Measurements from ENCODE around the gene TBX10. TPM values are rescaled to one million over a fixed set of nuclear protein-coding genes. Genes with fewer than 3 reads are reported as not detected.
"Not testable (repeated sequence)": the region's sequence is repeated elsewhere in the genome, so short reads cannot be mapped to it uniquely, and the experiment has no call there.

The TBX10 gene
- total RNA-seq, 1 donor from 2014 or later = 0.14 TPM

- peak; percentile 93 for TF ChIP-seq CTCF (IDR thresholded peaks at IDR 0.05; ENCODE audit: borderline replicate concordance)
- intact Hi-C loops (cut with micrococcal nuclease) = no loop called here
- peak; percentile 84 for DNase-seq
- Histone ChIP-seq H3K4me1 (peaks cover 45% of the 10 kb centered on the region), H3K27me3 (ENCODE audit: low read depth) (peaks cover 5% of the 10 kb centered on the region), H3K9me3 (replicated peaks) (no peaks in the 10 kb centered on the region), H3K4me3 (peak within 1 kb of the TSS; percentile 74), H3K36me3 (no peaks in the 10 kb centered on the region), H3K27ac (replicated peaks) (peak within 1 kb of the TSS; percentile 99)
Observed at GRCh38 chr11:67629386-67630227, 10.0 kb downstream of the TBX10 start, which contains the start of gene NUDT8. NUDT8 (minus strand) TSS chr11:67629937; CDS start chr11:67629911, 26 bp downstream.

GRCh38 chr11:67628710-67629385 is 10.7 kb downstream of the TBX10 start:
- Histone ChIP-seq H3K4me3 (peak overlapping the region; percentile 74), H3K27me3 (ENCODE audit: low read depth) (no peaks in the 10 kb centered on the region), H3K27ac (replicated peaks) (peak overlapping the region; percentile 99), H3K36me3 (no peaks in the 10 kb centered on the region), H3K9me3 (replicated peaks) (no peaks in the 10 kb centered on the region), H3K4me1 (peaks cover 45% of the 10 kb centered on the region)
- no peak for DNase-seq
- intact Hi-C loops (cut with micrococcal nuclease) = no loop called here
- TF ChIP-seq CTCF (IDR thresholded peaks at IDR 0.05; ENCODE audit: borderline replicate concordance) = no peak

- peaks cover 45% of the 10 kb centered on the region for H3K4me1 ChIP-seq
- H3K36me3 ChIP-seq = no peaks in the 10 kb centered on the region
- no peaks in the 10 kb centered on the region for H3K9me3 ChIP-seq (replicated peaks)
- TF ChIP-seq CTCF (IDR thresholded peaks at IDR 0.05; ENCODE audit: borderline replicate concordance) = no peak
- H3K27ac ChIP-seq (replicated peaks) = peak overlapping the region; percentile 99
- no peaks in the 10 kb centered on the region for H3K27me3 ChIP-seq (ENCODE audit: low read depth)
- peak overlapping the region; percentile 74 for H3K4me3 ChIP-seq
- DNase-seq = no peak
- intact Hi-C loops (cut with micrococcal nuclease) = no loop called here
Observed at GRCh38 chr11:67627812-67628624, 11.5 kb downstream of the TBX10 start.

- Histone ChIP-seq H3K27me3 (ENCODE audit: low read depth) (no peaks in the 10 kb centered on the region), H3K9me3 (replicated peaks) (no peaks in the 10 kb centered on the region), H3K4me1 (peaks cover 42% of the 10 kb centered on the region), H3K36me3 (no peaks in the 10 kb centered on the region), H3K4me3 (no peak overlapping the region), H3K27ac (replicated peaks) (peak overlapping the region; percentile 99)
- TF ChIP-seq CTCF (IDR thresholded peaks at IDR 0.05; ENCODE audit: borderline replicate concordance) = no peak
- intact Hi-C loops (cut with micrococcal nuclease) = no loop called here
- DNase-seq = no peak
Observed at GRCh38 chr11:67627441-67627811, 12.1 kb downstream of the TBX10 start.

GRCh38 chr11:67626970-67627369 is 12.6 kb downstream of the TBX10 start:
- H3K27ac ChIP-seq (replicated peaks) = peak overlapping the region; percentile 99
- no peaks in the 10 kb centered on the region for H3K36me3 ChIP-seq
- H3K9me3 ChIP-seq (replicated peaks) = no peaks in the 10 kb centered on the region
- intact Hi-C loops (cut with micrococcal nuclease) = no loop called here
- peaks cover 38% of the 10 kb centered on the region for H3K4me1 ChIP-seq
- H3K27me3 ChIP-seq (ENCODE audit: low read depth) = no peaks in the 10 kb centered on the region
- DNase-seq = no peak
- no peak for TF ChIP-seq CTCF (IDR thresholded peaks at IDR 0.05; ENCODE audit: borderline replicate concordance)
- H3K4me3 ChIP-seq = no peak overlapping the region

- intact Hi-C loops (cut with micrococcal nuclease); DNase-seq; H3K4me3 ChIP-seq: not testable (repeated sequence)
Observed at GRCh38 chr11:67626131-67626833, 13.3 kb downstream of the TBX10 start.

GRCh38 chr11:67623795-67624194 is 15.8 kb downstream of the TBX10 start:
- H3K4me3 ChIP-seq; H3K27me3 ChIP-seq (ENCODE audit: low read depth); H3K36me3 ChIP-seq; H3K27ac ChIP-seq (replicated peaks); DNase-seq; H3K9me3 ChIP-seq (replicated peaks); intact Hi-C loops (cut with micrococcal nuclease): not testable (repeated sequence)
- H3K4me1 ChIP-seq = peaks cover 12% of the 10 kb centered on the region

More at GRCh38 chr11:67626131-67626833, 13.3 kb downstream of the TBX10 start:
- not testable (repeated sequence) for H3K9me3 ChIP-seq (replicated peaks); H3K27ac ChIP-seq (replicated peaks); H3K27me3 ChIP-seq (ENCODE audit: low read depth); H3K36me3 ChIP-seq
- peaks cover 31% of the 10 kb centered on the region for H3K4me1 ChIP-seq

Measured in left ventricle myocardium inferior (tissue), 1 donor.